HG03575 (cell line): Measurements from ENCODE around the gene ZMYND10.

ENCODE experiments used
- ATAC-seq: cut with Tn5 transposase; IDR thresholded peaks from one replicate; pipeline ENCODE4 v1.9.1; 2021; ENCODE audit not compliant: unreplicated experiment, insufficient number of reproducible peaks, low FRiP score; ENCODE audit errors: extremely low read depth

ZMYND10 gene

GRCh38 chr3:50345586-50346234 lies at the start of gene ZMYND10:
ZMYND10 (minus strand) TSS chr3:50345732; CDS start chr3:50345579, 153 bp downstream.
- no peak for ATAC-seq

- no peak for ATAC-seq
These were observed 47.5 kb upstream of the ZMYND10 start for GRCh38 chr3:50393061-50393460.

GRCh38 chr3:50392101-50392715 lies 46.7 kb upstream of the ZMYND10 start:
- no peak for ATAC-seq

GRCh38 chr3:50390508-50391224 lies 45.1 kb upstream of the ZMYND10 start:
- no peak for ATAC-seq

GRCh38 chr3:50389414-50389767 lies 43.9 kb upstream of the ZMYND10 start:
- ATAC-seq = no peak

- no peak for ATAC-seq
These were observed 43.3 kb upstream of the ZMYND10 start for GRCh38 chr3:50388720-50389413.

- no peak for ATAC-seq
These were observed 42.6 kb upstream of the ZMYND10 start for GRCh38 chr3:50388016-50388719.

GRCh38 chr3:50385754-50386153 lies 40.2 kb upstream of the ZMYND10 start:
- ATAC-seq = no peak

- no peak for ATAC-seq
These were observed 38.2 kb upstream of the ZMYND10 start for GRCh38 chr3:50383750-50384149.

- no peak for ATAC-seq
These were observed 37.2 kb upstream of the ZMYND10 start for GRCh38 chr3:50382722-50383121.

GRCh38 chr3:50381383-50381782 lies 35.9 kb upstream of the ZMYND10 start:
- ATAC-seq = no peak

GRCh38 chr3:50380405-50381085 lies 35.0 kb upstream of the ZMYND10 start:
- no peak for ATAC-seq

- no peak for ATAC-seq
These were observed 33.2 kb upstream of the ZMYND10 start for GRCh38 chr3:50378757-50379156.

- ATAC-seq = no peak
These were observed 32.5 kb upstream of the ZMYND10 start for GRCh38 chr3:50378024-50378423.

GRCh38 chr3:50375258-50375931 lies 29.9 kb upstream of the ZMYND10 start:
- no peak for ATAC-seq

GRCh38 chr3:50374363-50375257 lies 29.1 kb upstream of the ZMYND10 start:
- ATAC-seq = no peak
